Adrenal gland (tissue), 5 donors: Measurements from ENCODE around the gene THG1L.
A peak's percentile ranks its signal among the peaks of the same experiment; 100 is the strongest.

Source experiments
- CTCF ChIP-seq, 6 experiments: fragments of 450-650 bp in 4 of 6; fragments of 200-600 bp in 2 of 6; sonication (generic) in 1 of 6; IDR thresholded peaks; 1 replicate in 5 of 6; 2 replicates in 1 of 6; pipeline versions ENCODE4 v1.5.1 to v1.8.0; 2016 to 2021; ENCODE audit warnings: antibody characterized with exemption in 6 of 6, mild to moderate bottlenecking in 2 of 6, moderate library complexity in 1 of 6
- POLR2A ChIP-seq, 2 donors: fragments of 450-650 bp; IDR thresholded peaks; one replicate each; pipeline ENCODE4 v1.6.1; 2017; ENCODE audit warnings: antibody characterized with exemption in 2 of 2, mild to moderate bottlenecking in 2 of 2, moderate library complexity in 1 of 2
- donor health status: DM: no; HTN: no; CAD: no.

DNA sequence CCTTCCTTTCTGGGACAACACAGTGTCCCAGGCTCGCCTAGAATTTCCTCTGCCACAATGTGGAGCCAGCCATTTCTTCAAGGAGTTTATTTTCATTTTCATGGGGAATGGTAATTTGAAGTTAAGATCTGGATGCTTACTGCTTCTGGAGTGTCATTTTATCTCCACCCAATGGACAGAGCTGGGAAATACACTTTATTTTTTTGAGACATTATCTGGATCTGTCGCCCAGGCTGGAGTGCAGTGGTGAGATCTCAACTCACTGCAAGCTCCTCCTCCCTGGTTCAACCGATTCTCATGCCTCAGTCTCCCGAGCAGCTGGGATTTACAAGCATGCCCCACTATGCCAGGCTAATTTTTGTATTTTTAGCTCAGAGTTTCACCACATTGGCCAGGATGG lies 12.7 kb upstream of the THG1L start:
- TF ChIP-seq CTCF (IDR thresholded peaks at IDR 0.05), result peak; percentile 17 to 86 (median 75)
- no peak for TF ChIP-seq POLR2A (IDR thresholded peaks at IDR 0.05)
